A549 (cell line): ENCODE results near the gene RPS6KA6. TPM values are rescaled to one million over a fixed set of nuclear protein-coding genes. Genes with fewer than 3 reads are reported as not detected.
A peak's percentile ranks its signal among the peaks of the same experiment; 100 is the strongest.

Source experiments
- ATAC-seq, 2 experiments: fragments of 200-7000 bp in 1 of 2; fragments of >200 bp in 1 of 2; cut with Nextera tagmentation in 1 of 2; cut with Tn5 transposase in 1 of 2; 3 replicates each; pipeline versions ENCODE4 v1.8.0 to v1.9.1; 2018 to 2020; ENCODE audit warnings: mild to moderate bottlenecking in 1 of 2, moderate library complexity in 1 of 2
- CTCF ChIA-PET: fragments of 300-600 bp; sonication (Branson Sonifier 250); formaldehyde crosslinking; extraction: SDS; loops from one replicate; lab custom pipeline; 2021; ENCODE audit warnings: antibody characterized with exemption, inconsistent platforms; lab: Yijun Ruan, JAX
- POLR2A ChIA-PET: fragments of 350-600 bp; formaldehyde crosslinking; extraction: SDS; loops from one replicate; lab custom pipeline; 2021; ENCODE audit warnings: antibody characterized with exemption, inconsistent platforms; lab: Yijun Ruan, JAX
- DNase-seq, 2 experiments: peaks; one replicate each; pipeline versions ENCODE4 v3.0.0 to v3.0.0-alpha.2; 2011 to 2016; ENCODE audit warnings: low read depth in 1 of 2, low spot score in 1 of 2
- FAIRE-seq: peaks from 2 replicates; lab custom pipeline; 2011; peaks lifted over from hg19 to GRCh38; lab: Jason Lieb, UNC
- H3K27ac ChIP-seq, 2 experiments: fragments of >200 bp; sonication (Bioruptor Twin); formaldehyde crosslinking; 3 replicates each; pipeline ENCODE4 v1.5.1; 2016 to 2017
- H3K4me1 ChIP-seq: fragments of >200 bp; sonication (Bioruptor Twin); formaldehyde crosslinking; 3 replicates; pipeline ENCODE4 v1.6.1; 2016
- H3K4me2 ChIP-seq: fragments of >200 bp; sonication (Bioruptor Twin); formaldehyde crosslinking; 3 replicates; pipeline ENCODE4 v1.6.1; 2016
- H3K4me3 ChIP-seq: fragments of >200 bp; sonication (Bioruptor Twin); formaldehyde crosslinking; 3 replicates; pipeline ENCODE4 v1.5.1; 2016
- H3K9me3 ChIP-seq: fragments of >200 bp; sonication (Bioruptor Twin); formaldehyde crosslinking; 3 replicates; pipeline ENCODE4 v1.6.1; 2016
- CBX2 ChIP-seq: fragments of 200-600 bp; sonication (generic); IDR thresholded peaks from 2 replicates; pipeline ENCODE4 v1.6.1; 2016; ENCODE audit warnings: low read depth, mild to moderate bottlenecking, borderline replicate concordance
- CBX8 ChIP-seq: fragments of 200-600 bp; sonication (generic); IDR thresholded peaks from 2 replicates; pipeline ENCODE4 v1.6.1; 2016
- CHD4 ChIP-seq: fragments of 200-600 bp; sonication (generic); IDR thresholded peaks from 2 replicates; pipeline ENCODE4 v1.6.1; 2016; ENCODE audit warnings: antibody characterized with exemption, mild to moderate bottlenecking, borderline replicate concordance
- CTCF ChIP-seq: fragments of >200 bp; sonication (Bioruptor Twin); formaldehyde crosslinking; IDR thresholded peaks from 3 replicates; pipeline ENCODE4 v1.5.1; 2016
- EP300 ChIP-seq, 2 experiments: fragments of >200 bp; sonication (Bioruptor Twin); formaldehyde crosslinking; IDR thresholded peaks; 2 replicates in 1 of 2; 3 replicates in 1 of 2; pipeline ENCODE4 v1.6.1; 2016 to 2017
- ESRRA ChIP-seq: fragments of 150-350 bp; IDR thresholded peaks from 2 replicates; pipeline ENCODE4 v1.6.1; 2014; ENCODE audit warnings: mild to moderate bottlenecking, low read length, borderline replicate concordance
- FOXS1 ChIP-seq: fragments of 250-450 bp; sonication (Bioruptor Pico); IDR thresholded peaks from 2 replicates; pipeline ENCODE4 v1.5.0; 2020; ENCODE audit warnings: mild to moderate bottlenecking, moderate library complexity
- HDAC2 ChIP-seq: fragments of 200-600 bp; sonication (generic); IDR thresholded peaks from 2 replicates; pipeline ENCODE4 v1.6.1; 2016
- HEYL ChIP-seq: fragments of 250-450 bp; sonication (Bioruptor Pico); IDR thresholded peaks from 2 replicates; pipeline ENCODE4 v1.8.0; 2021; ENCODE audit warnings: mild to moderate bottlenecking, moderate library complexity
- HOXB13 ChIP-seq: fragments of 250-450 bp; sonication (Bioruptor Pico); IDR thresholded peaks from 2 replicates; pipeline ENCODE4 v1.5.0; 2020; ENCODE audit warnings: low read depth, mild to moderate bottlenecking, moderate library complexity
- HOXB5 ChIP-seq: fragments of 250-450 bp; sonication (Bioruptor Pico); IDR thresholded peaks from 2 replicates; pipeline ENCODE4 v1.5.0; 2020; ENCODE audit warnings: mild to moderate bottlenecking, moderate library complexity
- KDM5A ChIP-seq: fragments of 200-600 bp; sonication (generic); IDR thresholded peaks from 2 replicates; pipeline ENCODE4 v1.6.1; 2016; ENCODE audit warnings: antibody characterized with exemption, mild to moderate bottlenecking
- MAZ ChIP-seq: fragments of 150-350 bp; IDR thresholded peaks from 2 replicates; pipeline ENCODE4 v1.6.1; 2014; ENCODE audit warnings: antibody characterized with exemption, low read depth, low read length, borderline replicate concordance
- MYC ChIP-seq: IDR thresholded peaks from 2 replicates; pipeline ENCODE4 v1.6.1; 2012; ENCODE audit warnings: mild to moderate bottlenecking, inconsistent platforms, low read length, improper control_type of control experiment, borderline replicate concordance
- RAD21 ChIP-seq, 2 experiments: fragments of >200 bp in 1 of 2; sonication (Bioruptor Twin) in 1 of 2; formaldehyde crosslinking in 1 of 2; IDR thresholded peaks in 1 of 2; conservative IDR thresholded peaks in 1 of 2; 2 replicates in 1 of 2; 3 replicates in 1 of 2; pipeline ENCODE4 v1.6.1; 2012 to 2018; ENCODE audit warnings: inconsistent platforms in 1 of 2
- RCOR1 ChIP-seq: fragments of 150-350 bp; IDR thresholded peaks from 2 replicates; pipeline ENCODE4 v1.6.1; 2014; ENCODE audit warnings: antibody characterized with exemption, low read length, low read depth
- REST ChIP-seq: fragments of 200-600 bp; sonication (generic); IDR thresholded peaks from 2 replicates; pipeline ENCODE4 v1.6.1; 2016; ENCODE audit warnings: antibody characterized with exemption, mild to moderate bottlenecking, moderate library complexity
- RNF2 ChIP-seq: fragments of 200-600 bp; sonication (generic); IDR thresholded peaks from 2 replicates; pipeline ENCODE4 v1.6.1; 2016; ENCODE audit warnings: low read depth, mild to moderate bottlenecking, antibody characterized with exemption, moderate library complexity, borderline replicate concordance
- SMC3 ChIP-seq: fragments of >200 bp; sonication (Bioruptor Twin); formaldehyde crosslinking; IDR thresholded peaks from 3 replicates; pipeline ENCODE4 v1.6.1; 2018; ENCODE audit warnings: inconsistent platforms
- TFCP2L1 ChIP-seq: fragments of 250-450 bp; sonication (Bioruptor Pico); IDR thresholded peaks from 2 replicates; pipeline ENCODE4 v1.5.0; 2021; ENCODE audit warnings: mild to moderate bottlenecking
- TP53 ChIP-seq: fragments of 250-450 bp; sonication (Bioruptor Pico); IDR thresholded peaks from 2 replicates; pipeline ENCODE4 v1.5.0; 2021; ENCODE audit warnings: mild to moderate bottlenecking, moderate library complexity
- ZC3H11A ChIP-seq: fragments of 450-650 bp; IDR thresholded peaks from 2 replicates; pipeline ENCODE4 v1.6.1; 2014; ENCODE audit warnings: antibody characterized with exemption, mild to moderate bottlenecking
- ZFP36 ChIP-seq: fragments of 450-650 bp; IDR thresholded peaks from 2 replicates; pipeline ENCODE4 v1.6.1; 2014; ENCODE audit warnings: borderline replicate concordance; ENCODE audit not compliant: partially characterized antibody
- ZSCAN20 ChIP-seq: fragments of 250-450 bp; sonication (Bioruptor Pico); IDR thresholded peaks from 2 replicates; pipeline ENCODE4 v1.8.0; 2022; ENCODE audit warnings: mild to moderate bottlenecking, moderate library complexity
- WGBS: methylation state at CpG from one replicate; pipeline ENCODE4 v1.1.6; 2017; ENCODE audit errors: missing lambda C conversion rate; 5-methylcytosine and 5-hydroxymethylcytosine counted together
- polyA plus RNA-seq, 4 experiments: library from polyadenylated mRNA; depleted of rRNA in 3 of 4; stranded (reverse); fragments of >200 nt; fragmentation: RNase III in 1 of 4; extraction: RNeasy Plus Mini Kit Qiagen cat#74134 plus additional on column Dnase treatment in 1 of 4; gene quantifications; 2 replicates in 3 of 4; 3 replicates in 1 of 4; pipeline ENCODE4 v1.2.3, GENCODE V29; 2011 to 2017
- TF ChIP-seq, protein P1 (sequence below): fragments of 450-650 bp; IDR thresholded peaks from 2 replicates; pipeline ENCODE4 v1.6.1; 2014; ENCODE audit warnings: antibody characterized with exemption
- TF ChIP-seq, protein P2 (sequence below): fragments of 250-450 bp; sonication (Bioruptor Pico); IDR thresholded peaks from 2 replicates; pipeline ENCODE4 v1.5.0; 2020; ENCODE audit warnings: low read depth, mild to moderate bottlenecking, moderate library complexity
- TF ChIP-seq, protein P3 (sequence below): IDR thresholded peaks from 2 replicates; pipeline ENCODE4 v1.6.1; 2012

Gene RPS6KA6
- polyA plus RNA-seq, 2 of the 4 experiments (the other 2 are of a cell fraction): 4.6 to 11.3 TPM

- Histone ChIP-seq H3K4me1 (no peaks in the 10 kb centered on the region), H3K9me3 (no peaks in the 10 kb centered on the region), H3K4me2 (no peak overlapping the region), H3K27ac (no peak overlapping the region), H3K4me3 (no peak overlapping the region)
- DNase-seq: no peak
- 35% methylated on average over 8 of the region's 9 CpGs for WGBS
- ATAC-seq: no peak
- TF ChIP-seq RCOR1: no peak
- CTCF ChIA-PET: no interaction called here
- POLR2A ChIA-PET: no interaction called here
- FAIRE-seq: no peak
Observed at GRCh38 chrX:84078991-84079390, 109.0 kb downstream of the RPS6KA6 start.

- ChIA-PET CTCF (no interaction called here), POLR2A (no interaction called here)
- ATAC-seq (no peak), FAIRE-seq (no peak), DNase-seq (no peak)
- Histone ChIP-seq H3K4me2 (no peak overlapping the region), H3K4me3 (no peak overlapping the region), H3K9me3 (no peaks in the 10 kb centered on the region), H3K4me1 (no peaks in the 10 kb centered on the region), H3K27ac (no peak overlapping the region)
- 43% methylated on average over 2 of the region's 2 CpGs for WGBS
- TF ChIP-seq ZC3H11A (no peak), RAD21 (conservative IDR thresholded peaks at IDR 0.05 in 1 of 2, IDR thresholded peaks at IDR 0.05 in 1 of 2) (no peak), HOXB5 (CRISPR knock-in tag) (no peak), TP53 (CRISPR knock-in tag) (no peak), HDAC2 (no peak), RNF2 (no peak), SMC3 (no peak), TFCP2L1 (CRISPR knock-in tag) (no peak), KDM5A (no peak), ESRRA (no peak), HEYL (no peak), ZFP36 (no peak), CBX8 (no peak), CHD4 (no peak), EP300 (IDR thresholded peaks at IDR 0.05) (no peak)
- TF ChIP-seq, protein P1, sequence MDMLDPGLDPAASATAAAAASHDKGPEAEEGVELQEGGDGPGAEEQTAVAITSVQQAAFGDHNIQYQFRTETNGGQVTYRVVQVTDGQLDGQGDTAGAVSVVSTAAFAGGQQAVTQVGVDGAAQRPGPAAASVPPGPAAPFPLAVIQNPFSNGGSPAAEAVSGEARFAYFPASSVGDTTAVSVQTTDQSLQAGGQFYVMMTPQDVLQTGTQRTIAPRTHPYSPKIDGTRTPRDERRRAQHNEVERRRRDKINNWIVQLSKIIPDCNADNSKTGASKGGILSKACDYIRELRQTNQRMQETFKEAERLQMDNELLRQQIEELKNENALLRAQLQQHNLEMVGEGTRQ: no peak
- TF ChIP-seq, protein P2, sequence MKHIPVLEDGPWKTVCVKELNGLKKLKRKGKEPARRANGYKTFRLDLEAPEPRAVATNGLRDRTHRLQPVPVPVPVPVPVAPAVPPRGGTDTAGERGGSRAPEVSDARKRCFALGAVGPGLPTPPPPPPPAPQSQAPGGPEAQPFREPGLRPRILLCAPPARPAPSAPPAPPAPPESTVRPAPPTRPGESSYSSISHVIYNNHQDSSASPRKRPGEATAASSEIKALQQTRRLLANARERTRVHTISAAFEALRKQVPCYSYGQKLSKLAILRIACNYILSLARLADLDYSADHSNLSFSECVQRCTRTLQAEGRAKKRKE (CRISPR knock-in tag): no peak
- TF ChIP-seq, protein P3, sequence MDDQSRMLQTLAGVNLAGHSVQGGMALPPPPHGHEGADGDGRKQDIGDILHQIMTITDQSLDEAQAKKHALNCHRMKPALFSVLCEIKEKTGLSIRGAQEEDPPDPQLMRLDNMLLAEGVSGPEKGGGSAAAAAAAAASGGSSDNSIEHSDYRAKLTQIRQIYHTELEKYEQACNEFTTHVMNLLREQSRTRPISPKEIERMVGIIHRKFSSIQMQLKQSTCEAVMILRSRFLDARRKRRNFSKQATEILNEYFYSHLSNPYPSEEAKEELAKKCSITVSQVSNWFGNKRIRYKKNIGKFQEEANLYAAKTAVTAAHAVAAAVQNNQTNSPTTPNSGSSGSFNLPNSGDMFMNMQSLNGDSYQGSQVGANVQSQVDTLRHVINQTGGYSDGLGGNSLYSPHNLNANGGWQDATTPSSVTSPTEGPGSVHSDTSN: no peak
Observed at GRCh38 chrX:84064814-84065213, 123.2 kb downstream of the RPS6KA6 start.

GRCh38 chrX:84064164-84064563, 123.8 kb downstream of the RPS6KA6 start:
- Histone ChIP-seq H3K4me3 (no peak overlapping the region), H3K27ac (no peak overlapping the region), H3K4me1 (no peaks in the 10 kb centered on the region), H3K9me3 (no peaks in the 10 kb centered on the region), H3K4me2 (no peak overlapping the region)
- POLR2A ChIA-PET: no interaction called here
- FAIRE-seq (peak; percentile 93), ATAC-seq (no peak), DNase-seq (no peak)
- CTCF ChIA-PET: no interaction called here
- WGBS: 61% methylated on average over 4 of the region's 4 CpGs
- TF ChIP-seq, protein P2 (CRISPR knock-in tag): no peak
- TF ChIP-seq MYC (no peak), FOXS1 (CRISPR knock-in tag) (no peak), REST (no peak), HOXB13 (CRISPR knock-in tag) (no peak), SMC3 (no peak), HEYL (no peak), ZSCAN20 (no peak), CBX2 (no peak), CTCF (no peak), ZFP36 (no peak), MAZ (no peak)
